Cardiac muscle cell (in vitro differentiated cells and primary cell): ENCODE measurements around the gene ETFRF1. TPM values are rescaled to one million over a fixed set of nuclear protein-coding genes. Genes with fewer than 3 reads are reported as not detected.

Experiments used
- DNase-seq, 2 donors: peaks; one replicate each; pipeline versions ENCODE4 v3.0.0 to v3.0.0-alpha.2; 2010 to 2017; ENCODE audit warnings: low read depth in 1 of 2, low spot score in 1 of 2
- H3K27ac ChIP-seq: fragments of 200-600 bp; sonication (generic); 2 replicates; pipeline ENCODE4 v1.5.1; 2016
- H3K27me3 ChIP-seq: fragments of 200-600 bp; sonication (generic); 2 replicates; pipeline ENCODE4 v1.6.0; 2016; ENCODE audit warnings: control low read depth
- H3K36me3 ChIP-seq: fragments of 200-600 bp; sonication (generic); 2 replicates; pipeline ENCODE4 v1.5.1; 2016; ENCODE audit warnings: control low read depth
- H3K4me1 ChIP-seq: fragments of 200-600 bp; sonication (generic); 2 replicates; pipeline ENCODE4 v1.8.1; 2017; ENCODE audit warnings: low read depth, mild to moderate bottlenecking, mixed run types
- H3K4me3 ChIP-seq: fragments of 200-600 bp; sonication (generic); 2 replicates; pipeline ENCODE4 v1.5.1; 2016; ENCODE audit warnings: mild to moderate bottlenecking
- H3K9me3 ChIP-seq: fragments of 200-600 bp; sonication (generic); 2 replicates; pipeline ENCODE4 v1.5.1; 2017; ENCODE audit warnings: low read depth, mild to moderate bottlenecking, control low read depth
- polyA plus RNA-seq: library from polyadenylated mRNA; unstranded; fragments of >200 nt; fragmentation: Nextera tagmentation; extraction: Ambion mirVana; gene quantifications from 2 replicates; pipeline ENCODE4 v1.2.1, GENCODE V29; 2016
- total RNA-seq: library from RNA; depleted of rRNA; stranded (reverse); fragments of >200 nt; gene quantifications from 2 replicates; pipeline ENCODE4 v1.2.3, GENCODE V29; 2016
- TF ChIP-seq, protein P1 (sequence below): IDR thresholded peaks from 2 replicates; pipeline ENCODE4 v1.5.1; 2012; ENCODE audit warnings: low read depth, mild to moderate bottlenecking, low read length

ETFRF1 gene
- total and polyA plus RNA-seq, 2 experiments from 2014 or later: 20.8 to 68.5 TPM

DNA sequence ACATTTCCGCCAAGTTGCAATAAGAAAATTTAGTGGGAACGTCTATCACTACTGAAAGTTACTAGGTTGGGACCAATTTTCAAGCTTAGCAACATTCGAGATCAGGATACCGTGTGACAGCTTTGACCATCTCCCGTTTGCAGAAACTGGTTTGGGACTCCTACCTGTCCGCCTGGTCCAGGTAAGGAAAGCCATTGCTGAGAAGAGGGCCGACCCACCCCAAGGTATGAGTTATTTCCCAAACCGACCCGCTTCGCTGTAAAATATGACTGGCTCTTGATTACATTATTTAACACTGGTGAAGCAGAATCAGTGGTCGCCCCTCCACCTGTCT is 348 bp upstream of the ETFRF1 start:
- TF ChIP-seq, protein P1, sequence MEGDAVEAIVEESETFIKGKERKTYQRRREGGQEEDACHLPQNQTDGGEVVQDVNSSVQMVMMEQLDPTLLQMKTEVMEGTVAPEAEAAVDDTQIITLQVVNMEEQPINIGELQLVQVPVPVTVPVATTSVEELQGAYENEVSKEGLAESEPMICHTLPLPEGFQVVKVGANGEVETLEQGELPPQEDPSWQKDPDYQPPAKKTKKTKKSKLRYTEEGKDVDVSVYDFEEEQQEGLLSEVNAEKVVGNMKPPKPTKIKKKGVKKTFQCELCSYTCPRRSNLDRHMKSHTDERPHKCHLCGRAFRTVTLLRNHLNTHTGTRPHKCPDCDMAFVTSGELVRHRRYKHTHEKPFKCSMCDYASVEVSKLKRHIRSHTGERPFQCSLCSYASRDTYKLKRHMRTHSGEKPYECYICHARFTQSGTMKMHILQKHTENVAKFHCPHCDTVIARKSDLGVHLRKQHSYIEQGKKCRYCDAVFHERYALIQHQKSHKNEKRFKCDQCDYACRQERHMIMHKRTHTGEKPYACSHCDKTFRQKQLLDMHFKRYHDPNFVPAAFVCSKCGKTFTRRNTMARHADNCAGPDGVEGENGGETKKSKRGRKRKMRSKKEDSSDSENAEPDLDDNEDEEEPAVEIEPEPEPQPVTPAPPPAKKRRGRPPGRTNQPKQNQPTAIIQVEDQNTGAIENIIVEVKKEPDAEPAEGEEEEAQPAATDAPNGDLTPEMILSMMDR: no peak
- Histone ChIP-seq H3K27me3 (no peaks in the 10 kb centered on the region), H3K9me3 (no peaks in the 10 kb centered on the region), H3K4me1 (peaks cover 6% of the 10 kb centered on the region), H3K4me3 (peak overlapping the region; percentile 57), H3K36me3 (no peaks in the 10 kb centered on the region), H3K27ac (no peak overlapping the region)
- no peak for DNase-seq

DNA sequence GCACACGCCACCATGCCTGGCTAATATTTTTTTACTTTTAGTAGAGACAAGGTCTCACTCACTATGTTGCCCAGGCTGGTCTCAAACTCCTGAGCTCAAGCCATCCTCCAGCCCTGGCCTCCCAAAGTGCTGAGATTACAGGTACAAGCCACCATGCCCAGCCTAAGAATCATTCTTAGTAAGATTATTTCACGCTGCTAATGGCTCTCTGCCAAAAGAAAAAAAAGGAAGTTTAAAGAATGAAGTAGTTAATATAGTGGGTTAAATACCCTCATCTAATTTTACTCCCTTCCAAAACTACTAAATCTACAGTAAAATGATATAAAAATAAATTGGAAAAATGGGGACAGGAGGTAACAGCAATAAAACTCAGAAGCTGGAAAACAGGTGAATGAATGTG is 2.6 kb downstream of the ETFRF1 start:
- TF ChIP-seq, protein P1: no peak
- H3K4me1 ChIP-seq: peaks cover 6% of the 10 kb centered on the region
- no peak for DNase-seq
- H3K4me3 ChIP-seq: no peak overlapping the region
- H3K27ac ChIP-seq: no peak overlapping the region
- H3K27me3 ChIP-seq: no peaks in the 10 kb centered on the region
- no peaks in the 10 kb centered on the region for H3K36me3 ChIP-seq
- no peaks in the 10 kb centered on the region for H3K9me3 ChIP-seq

GRCh38 chr12:25200703-25201102 is 5.7 kb downstream of the ETFRF1 start:
- peaks cover 7% of the 10 kb centered on the region for H3K36me3 ChIP-seq
- no peak overlapping the region for H3K27ac ChIP-seq
- H3K27me3 ChIP-seq: no peaks in the 10 kb centered on the region
- peak in 1 of 2 donors; percentile 29 for DNase-seq
- H3K4me1 ChIP-seq: peaks cover 10% of the 10 kb centered on the region
- TF ChIP-seq, protein P1: no peak
- no peaks in the 10 kb centered on the region for H3K9me3 ChIP-seq
- no peak overlapping the region for H3K4me3 ChIP-seq

GRCh38 chr12:25202137-25202536 is 7.1 kb downstream of the ETFRF1 start:
- H3K27me3 ChIP-seq: no peaks in the 10 kb centered on the region
- no peaks in the 10 kb centered on the region for H3K9me3 ChIP-seq
- H3K36me3 ChIP-seq: peaks cover 15% of the 10 kb centered on the region
- H3K4me3 ChIP-seq: no peak overlapping the region
- H3K27ac ChIP-seq: no peak overlapping the region
- no peak for DNase-seq
- TF ChIP-seq, protein P1: no peak
- H3K4me1 ChIP-seq: peaks cover 4% of the 10 kb centered on the region

GRCh38 chr12:25207411-25207810 is 12.4 kb downstream of the ETFRF1 start:
- Histone ChIP-seq H3K27ac (no peak overlapping the region), H3K4me3 (no peak overlapping the region), H3K36me3 (peaks cover 23% of the 10 kb centered on the region), H3K4me1 (peaks cover 4% of the 10 kb centered on the region), H3K9me3 (no peaks in the 10 kb centered on the region), H3K27me3 (no peaks in the 10 kb centered on the region)
- DNase-seq: no peak
- TF ChIP-seq, protein P1: no peak

- no peaks in the 10 kb centered on the region for H3K27me3 ChIP-seq
- no peak for DNase-seq
- peaks cover 23% of the 10 kb centered on the region for H3K36me3 ChIP-seq
- no peak overlapping the region for H3K4me3 ChIP-seq
- TF ChIP-seq, protein P1: no peak
- no peak overlapping the region for H3K27ac ChIP-seq
- no peaks in the 10 kb centered on the region for H3K9me3 ChIP-seq
- peaks cover 4% of the 10 kb centered on the region for H3K4me1 ChIP-seq
Measured at GRCh38 chr12:25207846-25208245, 12.8 kb downstream of the ETFRF1 start.
